HEK293T (cell line): Measurements from ENCODE around the gene FILIP1L.

Experiments used
- BHLHE40 ChIP-seq: fragments of 450-650 bp; IDR thresholded peaks from 2 replicates; pipeline ENCODE4 v1.6.1; 2016; ENCODE audit warnings: mild to moderate bottlenecking, moderate library complexity, borderline replicate concordance
- CTBP1 ChIP-seq: fragments of 450-650 bp; IDR thresholded peaks from 2 replicates; pipeline ENCODE4 v1.6.1; 2016; ENCODE audit warnings: borderline replicate concordance
- FOXK2 ChIP-seq: fragments of 450-650 bp; IDR thresholded peaks from 2 replicates; pipeline ENCODE4 v1.6.1; 2016; ENCODE audit warnings: mild to moderate bottlenecking
- FOXM1 ChIP-seq: fragments of 450-650 bp; IDR thresholded peaks from 2 replicates; pipeline ENCODE4 v1.6.1; 2017; ENCODE audit warnings: mild to moderate bottlenecking, borderline replicate concordance
- LEF1 ChIP-seq: fragments of 450-650 bp; IDR thresholded peaks from 2 replicates; pipeline ENCODE4 v1.6.1; 2017; ENCODE audit warnings: mild to moderate bottlenecking, borderline replicate concordance
- SP1 ChIP-seq: fragments of 450-650 bp; IDR thresholded peaks from 2 replicates; pipeline ENCODE4 v1.6.1; 2017
- TARDBP ChIP-seq: fragments of 450-650 bp; IDR thresholded peaks from 2 replicates; pipeline ENCODE4 v1.6.1; 2016

DNA sequence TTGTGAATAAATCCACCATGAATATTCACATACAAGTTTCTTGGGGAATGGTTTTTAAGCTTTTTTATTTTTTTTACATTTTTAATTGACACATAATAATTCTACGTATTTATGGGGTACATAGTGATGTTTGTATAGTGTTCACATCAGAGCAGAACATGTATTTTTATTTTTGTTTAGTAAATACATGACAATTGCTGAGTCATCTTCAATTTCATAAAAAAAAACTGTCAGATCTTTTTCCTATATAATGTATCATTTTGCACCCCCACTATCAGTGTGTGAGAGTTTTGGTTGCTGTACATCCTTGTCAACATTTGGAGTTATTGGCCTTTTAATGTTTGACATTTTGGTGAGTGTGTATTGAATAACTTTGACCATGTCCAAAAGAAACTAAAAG is 39.9 kb upstream of the FILIP1L start:
- TF ChIP-seq LEF1 (no peak), FOXK2 (no peak), SP1 (no peak), CTBP1 (no peak), TARDBP (no peak), BHLHE40 (no peak), FOXM1 (no peak)
